MCF 10A (cell line): ENCODE measurements around the gene PTPRM. TPM values are rescaled to one million over a fixed set of nuclear protein-coding genes. Genes with fewer than 3 reads are reported as not detected.

Source experiments
- BruUV-seq: library from RNA; stranded (reverse); fragments of 400-500 nt; replicated peaks from 2 replicates; lab custom pipeline; 2021; lab: Mats Ljungman, UMichigan
- CTCF ChIA-PET: fragments of 300-600 bp; sonication (Branson Sonifier 250); formaldehyde crosslinking; extraction: SDS; loops from one replicate; lab custom pipeline; 2021; ENCODE audit warnings: antibody characterized with exemption, inconsistent platforms; lab: Yijun Ruan, JAX
- POLR2A ChIA-PET: fragments of 300-600, 350-650 bp; sonication (Branson Sonifier 250); formaldehyde crosslinking; extraction: SDS; loops from one replicate; lab custom pipeline; 2020; ENCODE audit warnings: antibody characterized with exemption, inconsistent platforms; lab: Yijun Ruan, JAX
- DNase-seq: peaks from one replicate; pipeline ENCODE4 v3.0.0-alpha.2; 2018; ENCODE audit not compliant: unreplicated experiment
- H3K27ac Mint-ChIP-seq: one replicate; pipeline ENCODE4 v1.8.0; 2022; ENCODE audit warnings: mild to moderate bottlenecking, low read depth, mixed read lengths; ENCODE audit not compliant: unreplicated experiment
- H3K27me3 Mint-ChIP-seq: one replicate; pipeline ENCODE4 v1.8.0; 2022; ENCODE audit warnings: mixed read lengths; ENCODE audit not compliant: insufficient read depth, unreplicated experiment
- H3K36me3 Mint-ChIP-seq: one replicate; pipeline ENCODE4 v1.8.0; 2022; ENCODE audit warnings: mild to moderate bottlenecking, moderate library complexity, mixed read lengths; ENCODE audit not compliant: insufficient read depth, unreplicated experiment
- H3K4me1 Mint-ChIP-seq: one replicate; pipeline ENCODE4 v1.8.0; 2022; ENCODE audit warnings: mixed read lengths; ENCODE audit not compliant: insufficient read depth, unreplicated experiment
- H3K4me3 Mint-ChIP-seq: one replicate; pipeline ENCODE4 v1.8.0; 2022; ENCODE audit warnings: mild to moderate bottlenecking, moderate library complexity, mixed read lengths; ENCODE audit not compliant: unreplicated experiment
- H3K9me3 Mint-ChIP-seq: one replicate; pipeline ENCODE4 v1.8.0; 2022; ENCODE audit warnings: mixed read lengths; ENCODE audit not compliant: unreplicated experiment
- intact Hi-C: fragments of 100-400 bp; cut with micrococcal nuclease; formaldehyde crosslinking; loops from 2 replicates; pipeline ENCODE4 v1.14.1; 2022
- total RNA-seq: library from RNA; stranded (reverse); gene quantifications from 2 replicates; pipeline ENCODE4 v1.2.3, GENCODE V29; 2022
- TF ChIP-seq, protein P1 (sequence below): fragments of 200-600 bp; IDR thresholded peaks from one replicate; pipeline ENCODE4 v1.8.0; 2022; ENCODE audit warnings: antibody characterized with exemption, mild to moderate bottlenecking; ENCODE audit not compliant: unreplicated experiment

The PTPRM gene
- total RNA-seq, 1 experiment from 2014 or later: 82.8 TPM

DNA sequence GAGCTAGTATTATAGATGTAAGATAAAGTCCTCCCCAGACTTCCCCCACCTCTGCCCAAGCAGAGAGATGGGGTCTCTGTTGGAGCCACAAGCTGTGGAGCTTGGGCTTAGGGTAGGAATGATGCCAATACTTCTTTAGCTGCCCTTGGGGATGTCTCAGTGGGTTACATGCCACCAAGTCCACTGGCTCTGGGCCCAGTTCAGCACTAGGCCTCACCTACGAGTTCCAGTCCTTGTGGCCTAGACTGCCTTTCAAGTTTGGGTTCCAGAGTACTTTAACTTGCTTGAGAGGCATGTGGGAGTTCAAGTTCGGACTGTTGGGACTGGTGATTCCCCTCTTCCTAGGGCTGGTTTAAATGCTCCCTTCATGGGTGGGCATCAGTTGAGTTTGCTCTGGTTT, 272.4 kb downstream of the PTPRM start:
- H3K4me1 Mint-ChIP-seq: no peaks in the 10 kb centered on the region
- H3K4me3 Mint-ChIP-seq: no peak overlapping the region
- H3K9me3 Mint-ChIP-seq: peaks cover 15% of the 10 kb centered on the region
- no peak overlapping the region for H3K27ac Mint-ChIP-seq
- no peaks in the 10 kb centered on the region for H3K27me3 Mint-ChIP-seq
- no TSS peak for BruUV-seq
- DNase-seq: no peak
- CTCF ChIA-PET: no interaction called here
- peaks cover 7% of the 10 kb centered on the region for H3K36me3 Mint-ChIP-seq
- POLR2A ChIA-PET: no interaction called here
- TF ChIP-seq, protein P1, sequence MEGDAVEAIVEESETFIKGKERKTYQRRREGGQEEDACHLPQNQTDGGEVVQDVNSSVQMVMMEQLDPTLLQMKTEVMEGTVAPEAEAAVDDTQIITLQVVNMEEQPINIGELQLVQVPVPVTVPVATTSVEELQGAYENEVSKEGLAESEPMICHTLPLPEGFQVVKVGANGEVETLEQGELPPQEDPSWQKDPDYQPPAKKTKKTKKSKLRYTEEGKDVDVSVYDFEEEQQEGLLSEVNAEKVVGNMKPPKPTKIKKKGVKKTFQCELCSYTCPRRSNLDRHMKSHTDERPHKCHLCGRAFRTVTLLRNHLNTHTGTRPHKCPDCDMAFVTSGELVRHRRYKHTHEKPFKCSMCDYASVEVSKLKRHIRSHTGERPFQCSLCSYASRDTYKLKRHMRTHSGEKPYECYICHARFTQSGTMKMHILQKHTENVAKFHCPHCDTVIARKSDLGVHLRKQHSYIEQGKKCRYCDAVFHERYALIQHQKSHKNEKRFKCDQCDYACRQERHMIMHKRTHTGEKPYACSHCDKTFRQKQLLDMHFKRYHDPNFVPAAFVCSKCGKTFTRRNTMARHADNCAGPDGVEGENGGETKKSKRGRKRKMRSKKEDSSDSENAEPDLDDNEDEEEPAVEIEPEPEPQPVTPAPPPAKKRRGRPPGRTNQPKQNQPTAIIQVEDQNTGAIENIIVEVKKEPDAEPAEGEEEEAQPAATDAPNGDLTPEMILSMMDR: no peak
- intact Hi-C loops: no loop called here

GRCh38 chr18:7840411-7840810, 273.3 kb downstream of the PTPRM start:
- peaks cover 15% of the 10 kb centered on the region for H3K9me3 Mint-ChIP-seq
- H3K27ac Mint-ChIP-seq: no peak overlapping the region
- no TSS peak for BruUV-seq
- TF ChIP-seq, protein P1: no peak
- no peaks in the 10 kb centered on the region for H3K4me1 Mint-ChIP-seq
- intact Hi-C loops: no loop called here
- CTCF ChIA-PET: interaction anchor here (0.6 kb wide), 1 partner anchor 282 kb away, joined by 5 read pairs; no protein-coding TSS in a partner anchor
- H3K36me3 Mint-ChIP-seq: peaks cover 10% of the 10 kb centered on the region
- DNase-seq: no peak
- H3K27me3 Mint-ChIP-seq: no peaks in the 10 kb centered on the region
- POLR2A ChIA-PET: no interaction called here
- no peak overlapping the region for H3K4me3 Mint-ChIP-seq

DNA sequence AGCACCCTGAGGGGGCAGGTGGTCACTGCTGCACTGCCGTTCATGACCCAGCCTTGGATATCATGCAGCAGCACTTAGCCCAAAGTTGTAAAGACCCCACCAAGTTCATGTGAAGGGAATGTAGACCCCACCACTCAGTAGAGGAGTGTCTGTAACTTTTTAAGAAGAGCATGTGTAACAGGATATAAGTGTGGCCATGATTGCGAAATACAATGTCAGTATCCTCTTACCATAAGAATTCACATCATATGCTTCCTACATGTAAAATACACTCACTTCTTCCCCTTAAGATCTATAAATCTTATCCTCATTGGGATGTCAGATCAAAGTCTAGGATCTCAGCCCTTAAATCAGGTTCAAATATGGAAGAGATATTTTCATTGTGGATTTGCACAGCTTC, 276.9 kb downstream of the PTPRM start:
- CTCF ChIA-PET: no interaction called here
- no peaks in the 10 kb centered on the region for H3K4me1 Mint-ChIP-seq
- H3K4me3 Mint-ChIP-seq: no peak overlapping the region
- TF ChIP-seq, protein P1: no peak
- DNase-seq: no peak
- peaks cover 10% of the 10 kb centered on the region for H3K36me3 Mint-ChIP-seq
- H3K27me3 Mint-ChIP-seq: no peaks in the 10 kb centered on the region
- no TSS peak for BruUV-seq
- POLR2A ChIA-PET: no interaction called here
- no peak overlapping the region for H3K27ac Mint-ChIP-seq
- intact Hi-C loops: no loop called here
- peaks cover 7% of the 10 kb centered on the region for H3K9me3 Mint-ChIP-seq

DNA sequence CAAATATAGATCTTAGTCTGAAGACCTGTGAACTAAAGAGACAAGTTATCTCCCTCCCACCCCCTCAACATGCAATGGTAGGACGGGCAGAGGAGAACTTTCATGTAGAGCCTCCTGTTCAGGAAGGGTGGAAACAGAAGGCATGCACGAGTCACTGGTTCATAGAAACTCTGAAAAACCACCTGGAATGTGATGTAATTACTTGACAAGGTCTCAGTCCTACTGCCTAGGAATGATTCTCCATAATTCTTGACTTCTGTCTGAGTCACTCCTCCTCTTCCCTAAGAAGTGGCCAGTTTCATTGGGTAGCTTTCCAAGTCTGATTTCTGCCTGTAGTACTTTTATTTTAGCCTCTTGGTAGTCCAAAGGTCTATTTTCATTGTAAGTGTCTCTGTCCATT, 277.3 kb downstream of the PTPRM start:
- Mint-ChIP-seq H3K4me3 (no peak overlapping the region), H3K27ac (no peak overlapping the region), H3K27me3 (no peaks in the 10 kb centered on the region), H3K9me3 (peaks cover 7% of the 10 kb centered on the region), H3K4me1 (no peaks in the 10 kb centered on the region), H3K36me3 (peaks cover 10% of the 10 kb centered on the region)
- no peak for DNase-seq
- TF ChIP-seq, protein P1: no peak
- no TSS peak for BruUV-seq
- POLR2A ChIA-PET: no interaction called here
- CTCF ChIA-PET: no interaction called here
- intact Hi-C loops: no loop called here
